ENCODE results near the gene TOLLIP. TPM values are rescaled to one million over a fixed set of nuclear protein-coding genes. Genes with fewer than 3 reads are reported as not detected.

TOLLIP gene
- polyA plus RNA-seq, 1 experiment = 38.3 TPM

DNA sequence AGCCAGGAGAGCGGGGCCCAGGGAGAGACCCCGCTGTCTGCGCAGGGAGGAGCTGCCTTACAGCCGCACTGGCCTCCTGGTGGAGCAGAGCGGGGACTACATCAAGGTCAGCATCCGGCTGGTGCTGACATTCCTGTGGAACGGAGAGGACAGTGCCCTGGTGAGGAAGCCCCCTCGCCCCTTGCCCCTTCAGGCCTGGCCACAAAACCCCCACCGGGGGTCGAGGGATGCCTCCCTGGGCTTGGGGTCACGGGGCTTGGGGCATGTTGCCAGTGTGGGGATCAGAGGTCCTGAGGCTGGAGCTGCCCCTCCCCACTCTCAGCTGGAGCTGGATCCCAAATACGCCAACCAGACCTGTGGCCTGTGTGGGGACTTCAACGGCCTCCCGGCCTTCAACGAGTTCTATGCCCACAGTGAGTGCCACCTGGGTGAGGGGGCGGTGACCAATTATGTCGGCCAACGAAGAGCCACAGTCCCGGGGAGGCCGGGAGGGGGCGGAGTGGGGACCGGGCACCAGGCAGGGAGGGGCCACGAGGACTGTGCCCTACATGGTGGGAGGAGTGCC lies 82.4 kb downstream of the TOLLIP start:
- Histone ChIP-seq H3K27me3 (ENCODE audit: control insufficient read depth, insufficient read depth, low read length) (0 out of 2 replicates have a peak, but pooled peaks cover 2% of the 10 kb centered on the region), H3K4me3 (ENCODE audit: low read depth, low read length) (no peak overlapping the region), H3K36me3 (ENCODE audit: control insufficient read depth, insufficient read depth, low read length) (no peaks in the 10 kb centered on the region)
- CTCF ChIA-PET = interaction anchor here (1.7 kb wide), 1 partner anchor 348 kb away, joined by 3 read pairs; no protein-coding TSS in a partner anchor
- DNase-seq (ENCODE audit: low read depth) = no peak
- POLR2A ChIA-PET = no interaction called here
- peak; percentile 33; the same call in 1 of the 2 replicates for TF ChIP-seq CTCF (IDR thresholded peaks at IDR 0.05; ENCODE audit: insufficient read depth, low read depth, low read length)

DNA sequence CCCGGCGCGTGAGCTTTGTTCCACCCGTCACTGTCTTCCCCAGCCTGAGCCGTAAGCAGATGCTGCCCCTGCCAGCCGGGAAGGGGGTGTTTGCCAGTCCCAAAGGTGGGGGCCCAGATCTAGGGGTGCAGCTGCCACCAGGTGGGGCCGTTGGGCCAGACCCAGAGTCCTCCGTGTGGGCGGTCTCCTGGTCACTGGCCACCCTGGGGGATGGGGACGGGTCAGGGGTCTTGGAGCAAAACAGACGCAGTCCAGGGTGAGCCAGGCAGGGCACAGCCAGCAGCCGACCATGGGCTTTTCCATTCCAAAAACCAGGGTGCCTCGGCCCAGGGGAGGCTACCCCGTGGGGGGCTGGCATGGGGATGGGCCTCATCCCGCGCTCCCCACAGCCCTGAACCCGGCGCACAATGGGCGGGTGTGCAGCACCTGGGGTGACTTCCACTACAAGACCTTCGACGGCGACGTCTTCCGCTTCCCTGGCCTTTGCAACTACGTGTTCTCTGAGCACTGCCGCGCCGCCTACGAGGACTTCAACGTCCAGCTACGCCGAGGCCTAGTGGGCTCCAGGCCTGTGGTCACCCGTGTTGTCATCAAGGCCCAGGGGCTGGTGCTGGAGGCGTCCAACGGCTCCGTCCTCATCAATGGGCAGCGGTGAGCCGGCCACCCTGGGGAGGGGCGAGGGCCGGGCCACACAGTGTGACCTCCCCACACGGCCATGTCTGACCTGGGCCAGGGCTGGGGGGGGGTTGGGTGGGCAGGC lies 83.0 kb downstream of the TOLLIP start:
- H3K4me3 ChIP-seq (ENCODE audit: low read depth, low read length) = no peak overlapping the region
- 0 out of 2 replicates have a peak, but pooled peaks cover 2% of the 10 kb centered on the region for H3K27me3 ChIP-seq (ENCODE audit: control insufficient read depth, insufficient read depth, low read length)
- H3K36me3 ChIP-seq (ENCODE audit: control insufficient read depth, insufficient read depth, low read length) = no peaks in the 10 kb centered on the region
- ChIA-PET POLR2A (no interaction called here), CTCF (interaction anchor here (1.6 to 1.7 kb wide), 2 partner anchors 23 to 348 kb away, joined by 3 read pairs; no protein-coding TSS in a partner anchor)
- DNase-seq (ENCODE audit: low read depth) = no peak
- TF ChIP-seq CTCF (IDR thresholded peaks at IDR 0.05; ENCODE audit: insufficient read depth, low read depth, low read length) = no peak

GRCh38 chr11:1225386-1226225 lies 83.8 kb downstream of the TOLLIP start:
- DNase-seq (ENCODE audit: low read depth) = no peak
- Histone ChIP-seq H3K4me3 (ENCODE audit: low read depth, low read length) (no peak overlapping the region), H3K36me3 (ENCODE audit: control insufficient read depth, insufficient read depth, low read length) (no peaks in the 10 kb centered on the region), H3K27me3 (ENCODE audit: control insufficient read depth, insufficient read depth, low read length) (0 out of 2 replicates have a peak, but pooled peaks cover 2% of the 10 kb centered on the region)
- no peak for TF ChIP-seq CTCF (IDR thresholded peaks at IDR 0.05; ENCODE audit: insufficient read depth, low read depth, low read length)
- ChIA-PET CTCF (interaction anchor here (1.1 to 1.6 kb wide), 2 partner anchors 23 to 42 kb away, joined by 3 read pairs; no protein-coding TSS in a partner anchor), POLR2A (no interaction called here)

DNA sequence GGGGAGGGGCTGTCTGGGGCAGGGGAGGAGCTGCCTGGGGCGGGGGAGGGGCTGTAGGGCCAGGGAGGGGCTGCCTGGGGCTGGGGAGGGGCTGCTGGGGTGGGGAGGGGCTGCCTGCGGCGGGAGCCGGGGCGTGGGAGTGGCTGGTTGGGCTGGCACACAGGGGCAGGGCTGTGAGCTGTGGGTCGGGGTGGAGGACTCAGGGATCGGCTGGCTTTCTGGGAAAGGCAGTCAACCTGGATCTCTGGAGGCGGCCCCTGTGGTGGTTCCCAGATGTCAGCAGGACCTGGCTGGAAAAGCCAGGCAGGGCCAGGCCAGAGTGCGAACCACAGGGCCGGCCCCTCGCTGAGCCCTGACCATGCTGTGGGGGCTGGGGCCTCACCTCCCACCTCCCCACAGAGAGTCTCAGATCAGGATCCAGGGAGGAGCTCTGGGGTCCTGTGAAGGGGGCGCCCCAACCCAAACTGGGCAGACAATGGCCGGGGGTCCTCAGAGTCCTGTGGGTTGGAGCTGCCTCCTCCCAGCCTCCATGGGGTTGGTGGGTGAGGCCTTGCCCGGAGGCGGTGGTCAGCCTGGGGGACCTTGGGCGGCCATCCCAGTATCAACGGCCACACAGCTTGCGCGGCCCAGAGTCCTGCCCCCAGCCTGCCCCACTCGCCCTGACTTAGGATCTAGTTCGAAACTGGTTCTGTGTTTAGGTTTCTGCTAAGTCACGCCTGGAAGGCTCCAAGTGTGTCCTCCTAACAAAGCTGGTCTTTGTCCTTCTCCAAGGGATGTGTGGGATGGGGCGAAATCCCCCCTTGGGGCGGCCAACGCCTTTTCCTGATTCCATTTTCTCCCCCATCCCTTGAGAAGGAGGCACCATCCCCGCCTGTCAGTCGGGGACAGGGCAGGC lies 84.7 kb downstream of the TOLLIP start:
- no peak overlapping the region for H3K4me3 ChIP-seq (ENCODE audit: low read depth, low read length)
- 0 out of 2 replicates have a peak, but pooled peaks cover 2% of the 10 kb centered on the region for H3K27me3 ChIP-seq (ENCODE audit: control insufficient read depth, insufficient read depth, low read length)
- DNase-seq (ENCODE audit: low read depth) = no peak
- no peaks in the 10 kb centered on the region for H3K36me3 ChIP-seq (ENCODE audit: control insufficient read depth, insufficient read depth, low read length)
- CTCF ChIA-PET = interaction anchor here (1.1 to 1.6 kb wide), 2 partner anchors 22 to 43 kb away, joined by 3 read pairs; no protein-coding TSS in a partner anchor
- POLR2A ChIA-PET = no interaction called here
- TF ChIP-seq CTCF (IDR thresholded peaks at IDR 0.05; ENCODE audit: insufficient read depth, low read depth, low read length) = no peak

Small RNA genes within 50 kb of the gene (small RNA-seq; reads per million reads assigned to genes)
- not detected for gene MIR6744 (ENCODE audit: insufficient read length, low read depth, low replicate concordance)

Other genes with a start within 250 kb of the TOLLIP start
- gene MUC2, start 234.8 kb downstream of the TOLLIP start, polyA plus RNA-seq (2011; rRNA removed) = not detected in 2 replicates
- gene MUC5AC, start 151.7 kb downstream of the TOLLIP start, polyA plus RNA-seq (2011; rRNA removed) = not detected in 2 replicates
- gene MUC5B, start 86.6 kb downstream of the TOLLIP start, polyA plus RNA-seq (2011; rRNA removed) = not detected in 2 replicates
- gene BRSK2, start 80.3 kb upstream of the TOLLIP start, polyA plus RNA-seq (2011; rRNA removed) = 0.18 and 0.28 TPM in 2 replicates
- 36.0 and 61.3 TPM in 2 replicates for gene MOB2, start 177.1 kb upstream of the TOLLIP start, polyA plus RNA-seq (2011; rRNA removed)

Measured in BJ (cell line).